ENCODE measurements around the gene COL20A1. TPM values are rescaled to one million over a fixed set of nuclear protein-coding genes. Genes with fewer than 3 reads are reported as not detected.
A peak's percentile ranks its signal among the peaks of the same experiment; 100 is the strongest.

COL20A1 gene
- total and polyA plus RNA-seq, 2 of the 13 experiments (the other 11 are each of a cell fraction or from before 2014, with no cell fraction given), result not detected

GRCh38 chr20:63268256-63268655, 24.7 kb upstream of the COL20A1 start:
- TF ChIP-seq SOX5 (CRISPR knock-in tag; IDR thresholded peaks at IDR 0.05; ENCODE audit: borderline replicate concordance), result no peak
- no peak for TF ChIP-seq REPIN1 (CRISPR knock-in tag; IDR thresholded peaks at IDR 0.05; ENCODE audit: borderline replicate concordance, low read depth)
- TF ChIP-seq UBTF (CRISPR knock-in tag; IDR thresholded peaks at IDR 0.05), result 0 out of 2 replicates have a peak, but pooled peaks have one; percentile 16
- TF ChIP-seq ZNF510 (CRISPR knock-in tag; IDR thresholded peaks at IDR 0.05; ENCODE audit: low read depth), result no peak
- no peak for TF ChIP-seq ZBTB34 (CRISPR knock-in tag; IDR thresholded peaks at IDR 0.05)
- 0 out of 2 replicates have a peak, but pooled peaks have one; percentile 37 for TF ChIP-seq SAFB2 (CRISPR knock-in tag; IDR thresholded peaks at IDR 0.05; ENCODE audit: borderline replicate concordance, low read depth)
- no peak for TF ChIP-seq BORCS8-MEF2B (CRISPR knock-in tag; IDR thresholded peaks at IDR 0.05)
- TF ChIP-seq PAWR (CRISPR knock-in tag; IDR thresholded peaks at IDR 0.05; ENCODE audit: borderline replicate concordance), result no peak
- TF ChIP-seq SMAD9 (CRISPR knock-in tag; IDR thresholded peaks at IDR 0.05), result no peak
- BruUV-seq (replicated peaks), result no TSS peak
- peak overlapping the region; percentile 38; the same call in 1 of the 2 replicates for H3K4me2 ChIP-seq (ENCODE audit: low read depth, low read length)
- H3K27me3 ChIP-seq (ENCODE audit: control insufficient read depth in 1 of 2, insufficient read depth in 2 of 2, low read length in 2 of 2), result peaks cover 8 to 34% of the 10 kb centered on the region in 2 experiments; a peak in 4 of 5 replicates
- no peak overlapping the region for H2AFZ ChIP-seq (ENCODE audit: low read length)
- POLR2A ChIA-PET, result no interaction called here
- intact Hi-C loops (cut with micrococcal nuclease; ENCODE audit: unreplicated experiment), result loop anchor here (5.0 kb wide), 1 partner anchor 46 kb away; no protein-coding TSS in a partner anchor
- H3K4me3 ChIP-seq (replicated peaks in 1 of 3; ENCODE audit: insufficient read depth in 1 of 3, low read depth in 2 of 3, low read length in 3 of 3), result peak overlapping the region in 1 of 3 experiments; percentile 21; a peak in 1 of 6 replicates
- FAIRE-seq, result no peak
- no peak for DNase-seq (ENCODE audit: low spot score)
- peaks cover 36% of the 10 kb centered on the region for H3K4me1 ChIP-seq (ENCODE audit: insufficient read depth, low read length)
- no peaks in the 10 kb centered on the region for H4K20me1 ChIP-seq (ENCODE audit: insufficient read depth, low read length)
- no peaks in the 10 kb centered on the region for H3K9me3 ChIP-seq (ENCODE audit: low read length)
- no peak overlapping the region for H3K9ac ChIP-seq (ENCODE audit: insufficient read depth, low read depth, low read length)
- no peak for ATAC-seq
- in situ Hi-C loops (cut with HindIII; ENCODE audit: extremely low pct_ligation_motif_present, low pct_unique_long_range_greater_than_20kb), result no loop called here
- WGBS (ENCODE audit: low lambda C conversion rate), result 50% methylated on average over 7 of the region's 7 CpGs
- H3K79me2 ChIP-seq (ENCODE audit: insufficient read depth, low read length), result peaks cover 5% of the 10 kb centered on the region
- CTCF ChIA-PET (ENCODE audit: low intra/inter-chr PET ratio, low total read pairs), result no interaction called here
- no peak overlapping the region for H3K27ac ChIP-seq (ENCODE audit: extremely low read length, insufficient read depth, low read length)
- H3K36me3 ChIP-seq (replicated peaks in 1 of 2; ENCODE audit: control insufficient read depth in 1 of 2, insufficient read depth in 2 of 2, low read length in 2 of 2), result no peaks in the 10 kb centered on the region
